T-helper 9 cell (primary cell): ENCODE measurements around the gene DYRK1A.

Source experiments
- DNase-seq: peaks from one replicate; pipeline ENCODE4 v3.0.0-alpha.2; 2020

The DYRK1A gene

DNA sequence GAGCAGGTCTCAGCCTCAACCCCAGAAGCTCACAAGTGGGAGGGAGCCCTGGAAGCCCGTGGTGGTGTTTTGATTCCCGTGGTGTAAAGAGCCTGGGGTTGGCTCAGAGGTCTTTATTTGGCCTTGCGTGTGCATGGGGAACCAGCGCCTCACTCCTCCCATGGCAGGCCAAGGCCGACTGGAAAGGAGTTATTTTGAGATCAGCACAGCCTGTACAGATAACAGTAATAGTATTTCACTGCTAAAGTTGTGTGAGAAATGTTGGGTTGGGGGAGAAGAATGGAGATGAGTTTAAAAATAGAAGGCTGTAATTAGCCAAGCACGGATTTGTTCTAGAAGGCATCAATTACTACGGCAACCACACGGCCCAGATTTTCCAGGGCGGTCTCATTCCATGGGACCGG is 186.5 kb downstream of the DYRK1A start:
- no peak for DNase-seq

DNA sequence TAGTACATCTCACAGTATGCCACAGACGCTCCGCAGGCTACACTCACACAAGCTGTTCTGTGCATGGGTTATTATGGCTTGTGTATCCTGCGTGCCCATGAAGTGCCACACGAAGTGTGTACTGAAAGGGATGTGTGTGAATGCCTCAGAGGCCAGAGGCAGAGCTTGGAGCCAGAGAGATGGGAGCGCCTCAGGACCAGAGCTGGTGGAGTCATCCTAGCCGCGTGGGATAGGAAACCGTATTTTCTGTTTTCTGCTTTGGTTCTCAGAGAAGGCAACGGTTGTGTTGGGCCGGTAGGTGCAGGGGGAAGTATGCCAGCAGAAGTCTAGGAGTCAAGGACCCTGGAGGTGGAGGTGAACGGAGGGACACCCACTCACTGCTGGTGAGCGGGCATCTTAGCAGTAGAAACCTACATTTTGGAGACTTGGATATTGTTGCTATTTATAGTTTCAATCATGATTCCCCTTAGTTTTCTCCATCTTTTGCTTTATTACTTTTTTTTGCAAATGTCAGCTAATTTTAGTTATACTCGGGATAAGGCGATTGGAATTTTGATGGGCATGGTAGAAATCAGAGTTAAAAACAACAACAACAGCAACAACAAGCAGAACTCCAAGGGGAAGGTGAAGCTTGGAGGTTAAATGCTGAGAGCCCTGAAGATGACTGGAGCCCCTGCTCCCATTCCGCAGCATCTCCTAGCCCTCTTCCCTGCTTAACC is 188.2 kb downstream of the DYRK1A start:
- DNase-seq = no peak

DNA sequence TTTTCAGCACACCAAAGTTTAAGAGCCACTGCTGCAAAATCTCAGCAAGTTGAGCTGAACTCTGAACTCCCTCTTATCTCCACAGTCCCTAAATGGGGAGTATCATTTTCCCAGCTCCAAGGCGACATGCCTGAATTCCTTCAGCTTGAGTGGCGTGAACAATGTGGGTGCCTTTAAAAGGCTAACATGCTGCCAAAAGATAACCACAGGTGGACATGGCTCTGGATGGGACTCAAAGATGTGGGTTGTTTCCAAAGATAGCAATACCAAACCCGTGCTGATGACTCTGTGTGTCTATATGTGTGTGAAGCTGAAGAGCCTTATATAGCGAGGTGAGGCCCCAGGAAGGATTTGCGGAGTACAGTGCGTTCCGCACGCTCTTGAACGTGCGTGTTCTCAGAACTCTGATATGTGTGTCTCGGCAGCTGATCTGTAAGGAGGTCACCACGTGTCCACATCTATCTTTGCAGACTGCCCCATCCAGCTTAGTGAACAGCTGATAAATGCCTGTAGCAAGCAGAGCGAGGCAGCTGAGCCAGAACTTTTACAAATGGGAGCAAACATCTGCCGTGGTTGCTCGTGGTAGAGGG is 189.2 kb downstream of the DYRK1A start:
- DNase-seq = no peak

DNA sequence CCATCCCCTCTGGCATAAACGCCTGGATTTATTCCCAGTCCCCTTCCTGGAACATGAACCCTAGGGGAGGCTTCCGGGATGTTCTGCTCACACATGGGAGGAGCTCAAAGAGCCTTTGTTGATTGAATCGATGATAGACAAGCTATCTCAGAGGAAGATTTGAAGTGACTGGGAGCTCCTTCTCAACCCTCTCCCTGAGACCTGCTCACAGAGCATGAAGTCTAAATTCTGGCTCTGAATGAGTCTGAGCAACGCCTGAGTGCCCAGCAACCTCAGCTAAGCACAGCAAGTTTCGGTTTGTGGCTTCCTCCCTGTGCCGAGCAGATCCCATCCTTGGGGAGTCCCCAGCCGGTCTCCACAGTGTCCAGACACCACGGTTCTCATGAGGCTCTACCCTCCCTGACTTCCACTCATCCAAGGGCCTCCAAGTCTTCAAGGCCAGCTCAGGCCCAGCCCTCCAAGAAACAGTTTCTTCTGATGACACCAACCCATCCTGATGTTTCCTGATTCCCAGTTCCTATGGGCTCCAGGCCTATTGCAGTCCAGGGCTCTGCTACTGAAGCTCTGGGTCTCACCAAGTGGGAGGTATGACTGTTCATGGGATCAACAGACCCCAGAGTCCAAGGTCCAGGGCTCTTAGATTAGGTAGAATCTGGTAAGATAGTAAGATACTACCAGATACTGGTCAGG is 190.8 kb downstream of the DYRK1A start:
- no peak for DNase-seq

DNA sequence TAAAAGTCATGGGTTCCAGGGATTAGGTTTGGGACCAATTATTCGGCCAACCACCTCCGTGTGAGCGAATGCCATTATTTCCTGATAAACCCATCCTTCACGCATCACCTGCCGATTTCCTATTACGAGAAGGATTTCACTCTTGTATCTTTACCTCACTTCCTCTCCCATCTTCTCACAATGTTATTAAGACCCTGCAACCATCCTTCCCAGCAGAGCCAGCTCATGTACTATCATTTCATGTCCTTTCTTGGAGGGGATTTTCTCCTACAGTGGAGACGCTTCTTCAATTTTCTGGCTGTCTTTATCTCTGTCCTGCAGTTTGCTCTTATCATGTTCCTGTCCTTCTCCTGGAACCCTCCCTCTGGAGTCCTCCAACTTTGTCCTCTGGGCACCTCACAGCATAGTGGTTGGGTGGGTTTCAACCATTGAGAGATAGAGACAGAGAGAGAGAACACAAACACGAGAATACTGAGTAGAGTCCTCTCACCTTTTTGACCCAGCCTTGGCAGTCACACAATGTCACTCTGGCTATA is 192.2 kb downstream of the DYRK1A start:
- DNase-seq = no peak

DNA sequence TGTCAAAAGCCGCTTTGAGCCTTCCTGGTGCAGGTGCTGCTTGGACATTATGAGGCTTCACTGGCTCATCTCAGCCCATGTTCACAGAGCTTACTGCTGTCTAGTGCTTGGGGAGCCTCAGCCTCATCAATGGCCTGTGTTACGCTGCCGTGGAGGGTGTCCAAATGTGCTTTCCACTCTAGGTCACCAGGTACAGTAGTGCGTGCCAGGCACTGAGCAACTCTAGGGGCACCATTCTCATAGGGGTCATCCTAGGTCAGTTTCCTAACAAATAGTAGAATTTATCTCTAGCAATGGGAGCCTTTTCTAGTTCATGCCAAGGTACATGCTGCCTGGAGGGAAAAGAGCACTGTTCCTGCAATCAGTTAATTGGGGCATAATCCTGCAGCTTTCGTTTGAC is 193.8 kb downstream of the DYRK1A start:
- DNase-seq = no peak

DNA sequence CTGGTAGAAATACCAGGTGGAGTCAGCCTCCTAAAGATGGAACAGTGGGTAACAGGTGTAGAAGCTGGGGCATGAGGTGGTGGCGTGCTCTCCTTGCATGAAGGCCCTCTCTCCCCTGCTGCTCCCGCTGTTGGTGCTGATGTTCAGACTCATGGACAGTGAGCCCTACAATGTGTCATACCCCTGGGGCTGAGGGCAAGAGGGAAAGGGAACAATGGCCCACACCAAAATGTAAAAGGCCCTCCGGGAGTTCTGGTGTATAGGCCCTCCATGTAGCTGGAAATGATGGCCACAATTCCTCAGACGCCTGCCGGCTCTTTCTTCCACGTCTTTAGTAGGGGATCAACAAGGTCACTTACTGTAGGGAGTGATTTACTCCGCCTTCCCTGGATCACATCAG is 194.9 kb downstream of the DYRK1A start:
- DNase-seq = no peak

DNA sequence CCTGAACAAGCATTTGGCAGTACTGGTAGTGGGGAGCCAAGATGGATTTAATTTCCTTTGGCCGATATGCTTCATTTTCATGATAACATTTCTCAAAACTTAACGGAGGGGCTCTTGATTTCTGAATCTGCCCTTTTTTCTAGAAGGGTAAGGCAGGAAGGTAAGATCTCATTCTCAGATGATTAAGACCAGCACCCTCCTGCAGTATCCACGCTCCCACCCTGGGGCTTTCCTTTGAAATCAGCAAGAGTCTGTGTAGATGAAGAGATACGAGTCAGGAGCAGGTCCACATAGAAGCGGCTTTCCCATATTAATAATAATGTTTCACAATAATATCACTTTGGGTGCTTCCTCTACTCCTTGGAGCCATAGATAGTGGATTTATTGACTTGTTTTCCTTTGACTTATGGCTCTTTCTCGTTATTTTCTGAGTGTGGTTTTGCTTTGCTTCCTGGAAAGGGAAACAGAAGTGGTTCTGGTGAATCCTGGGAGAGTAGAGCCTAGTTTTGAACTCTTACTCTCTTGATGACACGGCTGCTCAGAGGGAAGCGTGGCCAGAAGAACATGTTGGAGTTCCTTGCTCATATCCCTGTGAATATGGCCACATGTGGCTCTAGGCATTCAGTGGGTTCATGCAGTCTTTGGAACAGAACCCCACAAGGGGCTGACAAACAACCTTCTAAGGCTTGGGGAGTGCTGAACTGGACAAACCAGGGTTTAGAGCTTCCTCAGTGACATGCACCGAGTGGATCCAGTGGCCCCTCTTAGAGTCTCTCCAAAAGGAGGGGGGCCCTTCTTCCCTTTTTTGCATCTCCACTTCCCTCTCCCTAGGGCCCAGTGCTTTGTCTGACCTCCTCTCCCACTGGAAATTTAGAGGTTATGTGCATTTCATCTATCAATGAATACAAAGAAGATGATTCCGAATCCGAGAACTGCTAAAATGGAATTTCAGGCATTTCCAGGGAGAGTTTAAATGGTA is 195.7 kb downstream of the DYRK1A start:
- no peak for DNase-seq

DNA sequence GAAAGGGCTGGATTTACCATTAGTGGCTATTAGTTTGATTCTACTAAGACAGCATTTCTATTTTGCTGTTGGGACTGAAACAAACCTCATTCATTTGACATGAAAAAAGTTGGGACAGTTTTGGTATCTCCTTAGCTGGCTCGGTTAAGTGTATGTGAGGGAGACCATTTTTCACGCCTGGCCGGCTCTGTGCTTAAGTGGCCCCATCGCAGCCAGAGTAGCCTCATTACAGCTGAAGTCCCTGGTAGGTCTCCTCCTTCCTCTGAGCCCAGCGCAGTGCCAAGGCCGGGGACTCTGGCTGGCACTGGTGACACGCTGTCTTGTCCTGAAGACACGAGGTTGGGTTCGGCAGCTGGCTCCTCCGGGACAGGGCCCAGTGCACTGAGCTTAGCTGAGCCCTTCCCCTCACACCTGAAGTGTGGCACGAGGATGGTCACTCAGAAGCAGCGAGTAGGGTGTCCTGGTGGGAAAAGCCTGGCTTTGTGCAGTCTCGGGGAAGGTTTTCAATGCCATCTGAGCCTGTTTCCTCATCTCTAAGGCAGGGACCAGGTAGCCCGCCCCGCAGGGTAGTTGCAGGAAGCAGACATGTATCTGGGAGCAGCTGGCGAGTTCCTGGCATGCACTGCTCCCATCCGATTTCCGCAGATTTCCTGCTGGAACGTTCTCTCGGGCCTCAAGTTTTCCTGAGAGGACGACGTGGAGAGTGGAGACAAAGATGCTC is 196.5 kb downstream of the DYRK1A start:
- DNase-seq = peak; percentile 9

DNA sequence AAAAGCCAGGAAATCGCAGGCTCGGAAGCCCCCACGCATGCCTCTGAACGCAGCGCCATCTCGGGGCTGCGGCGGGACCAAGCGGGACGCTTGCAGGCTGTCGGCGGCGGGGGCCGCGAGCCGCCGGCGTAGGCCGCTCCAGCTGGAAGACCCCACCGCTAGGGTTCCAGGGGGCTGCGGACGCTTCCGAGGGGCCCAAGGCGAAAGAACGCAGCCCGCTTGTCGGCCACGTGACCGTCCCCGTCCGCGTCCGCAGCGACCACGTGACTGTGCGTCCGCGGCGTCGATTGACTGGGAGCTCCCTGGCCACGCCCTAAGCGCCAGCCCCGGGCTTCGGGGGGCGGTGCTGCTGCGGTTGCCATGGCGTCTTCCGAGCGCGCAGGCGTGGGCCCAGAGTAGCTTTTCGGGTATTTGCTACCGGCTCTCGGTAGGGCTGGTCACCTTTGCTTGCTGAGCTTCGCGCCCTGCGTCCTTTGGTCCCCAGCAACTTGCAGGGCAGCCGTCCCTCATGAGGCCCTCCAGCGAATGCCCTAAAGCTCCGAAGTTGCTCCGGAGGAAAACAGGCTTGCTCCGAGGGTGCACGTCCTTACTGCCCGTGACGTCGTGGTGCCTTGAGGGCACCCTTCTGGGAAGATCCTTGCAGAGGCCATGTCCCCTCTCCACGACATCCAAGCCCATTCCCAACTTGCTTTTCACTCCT is 197.2 kb downstream of the DYRK1A start:
- peak; percentile 90 for DNase-seq

DNA sequence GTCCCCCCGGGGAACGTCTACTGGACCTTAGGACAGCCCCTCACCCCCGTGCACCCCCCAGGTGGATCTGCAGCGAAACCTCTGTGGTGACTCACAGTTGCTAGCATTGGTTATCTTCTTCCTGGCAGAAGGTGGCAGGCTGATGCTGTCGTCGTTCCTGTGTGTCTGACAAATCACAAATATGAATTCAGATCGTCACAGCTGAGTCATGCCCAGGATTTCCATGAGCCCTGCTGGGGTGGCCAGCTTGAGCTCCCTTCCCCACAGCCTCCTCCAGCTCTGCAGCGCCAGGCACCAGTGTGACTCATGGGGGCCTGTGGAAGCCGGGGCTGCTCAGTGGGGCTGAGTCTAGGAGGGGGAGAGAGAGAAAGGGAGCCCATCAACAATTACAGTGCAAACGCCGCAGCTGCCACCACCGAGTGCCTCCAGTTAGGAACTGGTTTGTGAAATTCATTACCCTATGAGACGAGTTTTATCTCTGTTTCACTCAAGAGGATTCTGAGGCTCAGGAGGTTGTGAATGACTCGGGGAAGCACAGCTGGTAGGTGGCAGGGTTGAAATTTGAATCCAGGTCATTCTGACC is 197.9 kb downstream of the DYRK1A start:
- DNase-seq = peak; percentile 78

DNA sequence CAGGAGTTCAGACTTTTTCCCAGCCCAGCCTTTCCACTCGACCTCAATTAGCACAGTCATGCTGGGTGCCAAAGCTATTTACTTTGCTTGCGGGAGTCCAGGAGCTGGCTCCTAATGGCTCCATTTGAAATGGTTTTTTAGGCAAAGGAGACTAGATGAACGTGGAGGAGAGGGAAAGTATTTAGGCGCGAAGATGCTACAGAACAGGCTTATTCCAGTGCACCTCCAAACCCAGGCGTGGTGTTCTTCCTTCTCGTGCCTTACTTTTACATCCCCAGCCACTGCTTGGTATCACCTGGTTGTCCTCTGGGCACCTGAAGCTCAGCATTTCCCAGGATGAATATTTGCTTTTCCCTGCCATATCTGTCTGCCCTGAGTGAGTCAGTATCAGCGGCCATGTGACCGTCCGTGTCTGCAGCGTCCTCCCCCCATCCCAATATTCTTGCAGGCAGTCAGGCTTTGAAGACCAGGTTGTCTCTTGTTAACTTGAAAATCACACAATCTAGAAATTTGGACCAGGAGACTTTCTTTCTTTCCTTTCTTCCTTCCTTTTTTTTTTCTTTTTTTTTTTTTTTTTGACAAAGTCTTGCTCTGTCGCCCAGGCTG is 198.5 kb downstream of the DYRK1A start:
- DNase-seq = no peak

DNA sequence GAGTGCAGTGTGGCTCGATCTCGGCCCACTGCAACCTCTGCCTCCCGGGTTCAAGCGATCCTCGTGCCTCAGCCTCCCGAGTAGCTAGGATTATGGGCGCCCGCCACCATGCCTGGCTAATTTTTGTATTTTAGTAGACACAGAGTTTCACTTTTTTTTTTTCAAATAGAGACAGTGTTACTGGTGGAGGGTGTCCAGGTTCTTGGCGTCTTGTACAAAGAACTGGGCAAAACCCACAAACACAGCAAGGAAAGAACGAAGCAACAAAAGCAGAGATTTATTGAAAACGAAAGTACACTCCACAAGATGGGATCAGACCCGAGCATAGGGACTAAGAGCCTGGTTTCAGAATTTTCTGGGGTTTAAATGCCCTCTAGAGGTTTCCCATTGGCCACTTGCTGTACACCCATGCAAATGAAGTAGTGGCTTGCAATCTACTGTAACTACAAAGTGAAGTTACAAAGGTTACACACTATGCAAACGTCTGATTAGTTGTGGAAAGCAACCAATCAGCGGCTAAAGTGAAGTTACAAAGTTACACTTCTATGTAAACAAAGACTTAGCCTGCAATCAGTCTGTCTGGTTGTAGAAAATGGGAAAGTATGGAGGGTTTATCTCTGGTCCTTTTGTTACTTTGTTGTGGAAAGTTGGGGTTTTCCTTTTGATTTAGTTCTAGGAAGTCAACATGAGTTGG is 199.1 kb downstream of the DYRK1A start:
- DNase-seq = no peak

DNA sequence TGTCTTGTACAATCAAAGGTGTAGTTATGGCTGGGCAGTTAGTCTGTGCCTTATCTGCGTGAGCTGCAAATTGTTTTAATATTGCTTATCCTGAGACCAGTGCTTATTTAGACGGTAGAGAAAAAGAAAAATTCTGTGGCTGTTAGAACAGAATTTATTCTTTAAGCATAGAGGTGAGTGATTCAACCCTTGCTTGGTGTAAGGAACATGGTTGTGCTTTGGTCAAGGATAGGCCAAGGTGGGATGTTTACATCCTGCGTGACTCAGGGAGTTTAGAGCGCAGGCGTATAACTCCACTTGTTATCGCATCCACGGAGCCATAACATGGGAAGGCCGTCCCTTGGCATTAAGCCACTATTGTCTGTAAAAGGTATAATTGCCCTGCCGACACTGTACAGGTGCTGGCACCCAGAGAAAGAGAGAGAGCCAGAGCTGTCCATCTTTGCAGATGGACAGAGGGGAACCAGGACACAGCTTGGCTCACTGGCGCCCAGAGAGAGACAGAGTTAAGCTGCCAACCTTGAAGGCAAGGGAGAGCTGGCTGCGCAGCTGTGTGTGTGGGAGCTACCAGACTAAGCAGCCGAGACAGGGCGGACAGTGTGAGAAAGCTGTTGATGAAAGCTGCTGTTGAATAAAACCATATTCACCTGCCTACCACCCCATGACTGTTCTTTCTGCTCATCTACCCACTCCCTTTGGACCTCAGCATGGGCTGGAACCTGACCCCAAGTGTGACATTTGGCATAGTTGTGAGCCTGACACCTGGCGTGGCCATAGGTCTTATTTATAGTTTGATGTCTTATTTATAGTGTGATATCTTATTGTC is 200.4 kb downstream of the DYRK1A start:
- no peak for DNase-seq

DNA sequence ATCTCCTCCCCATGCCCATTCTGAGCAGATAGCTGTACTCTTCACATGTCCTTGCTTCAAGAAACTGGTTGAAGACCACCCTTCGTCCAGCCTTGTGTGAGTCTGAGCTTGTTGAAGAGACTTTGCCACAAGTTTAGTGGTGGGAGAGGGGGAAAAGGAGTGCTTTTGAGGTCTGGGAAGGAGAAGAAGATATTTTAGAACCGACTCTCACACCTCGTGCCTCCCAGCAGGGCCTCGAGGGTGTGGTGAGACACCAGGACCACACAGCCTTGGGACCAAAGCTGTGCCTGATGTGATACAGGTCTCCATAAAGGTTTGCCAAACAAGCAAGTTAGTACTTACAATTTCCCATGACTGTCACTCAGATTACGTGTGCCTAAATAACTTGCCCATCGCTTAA is 201.8 kb downstream of the DYRK1A start:
- DNase-seq = no peak

DNA sequence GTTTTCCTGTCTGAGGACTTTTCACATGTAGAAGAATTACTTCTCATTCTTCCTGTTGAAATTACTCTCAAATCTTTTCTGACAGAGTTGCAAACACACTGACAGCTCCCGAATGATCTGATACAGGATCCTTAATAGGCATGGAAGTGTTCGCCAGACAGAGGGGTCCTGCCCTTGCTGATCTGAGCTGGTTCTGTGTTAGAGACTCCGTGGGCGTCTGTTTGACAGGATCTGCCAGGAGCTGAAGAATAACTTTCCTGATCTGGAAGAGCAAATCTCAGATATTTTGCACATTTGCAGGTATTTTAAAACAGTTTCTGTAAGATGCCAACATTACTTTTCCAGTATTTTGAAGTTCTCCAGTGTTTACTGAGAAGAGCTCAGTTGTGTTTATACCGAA is 202.3 kb downstream of the DYRK1A start:
- no peak for DNase-seq

DNA sequence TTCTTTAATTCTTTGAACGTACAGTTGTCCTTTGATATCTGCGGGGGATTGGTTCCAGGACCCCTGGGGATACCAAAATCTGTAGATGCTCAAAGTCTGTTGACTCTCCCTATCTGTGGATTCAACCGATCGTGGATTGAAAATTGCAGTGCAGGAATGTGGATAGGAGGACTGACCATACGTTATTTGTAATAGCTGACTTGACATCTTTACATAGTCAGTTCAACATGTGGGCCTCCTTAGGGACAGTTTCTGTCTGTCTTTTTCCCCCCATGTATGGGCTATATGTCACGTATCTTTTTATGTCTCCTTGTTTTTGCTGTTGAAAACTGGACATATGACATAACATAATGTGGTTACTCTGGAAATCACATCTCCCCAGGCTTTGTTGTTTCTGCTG is 204.9 kb downstream of the DYRK1A start:
- DNase-seq = no peak

DNA sequence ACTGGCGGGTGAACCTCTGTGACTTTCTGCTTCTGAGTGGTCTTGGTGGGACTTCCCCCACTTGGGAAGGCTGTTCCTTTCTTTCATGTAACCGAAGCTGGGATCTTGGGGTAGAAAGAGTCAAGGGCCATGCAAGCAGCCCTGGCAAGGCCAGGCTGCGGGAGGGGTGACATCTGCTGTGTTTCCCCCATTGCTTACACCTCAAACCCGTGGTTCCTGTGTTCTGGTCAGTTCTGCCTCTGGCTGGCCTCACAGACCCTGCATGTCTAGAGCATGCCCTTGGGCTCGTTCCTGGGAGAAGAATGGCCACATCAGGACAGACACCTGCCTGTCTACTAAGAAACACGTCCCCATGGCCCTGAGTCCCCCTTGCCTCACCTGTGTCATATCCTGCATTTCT is 207.7 kb downstream of the DYRK1A start:
- no peak for DNase-seq

DNA sequence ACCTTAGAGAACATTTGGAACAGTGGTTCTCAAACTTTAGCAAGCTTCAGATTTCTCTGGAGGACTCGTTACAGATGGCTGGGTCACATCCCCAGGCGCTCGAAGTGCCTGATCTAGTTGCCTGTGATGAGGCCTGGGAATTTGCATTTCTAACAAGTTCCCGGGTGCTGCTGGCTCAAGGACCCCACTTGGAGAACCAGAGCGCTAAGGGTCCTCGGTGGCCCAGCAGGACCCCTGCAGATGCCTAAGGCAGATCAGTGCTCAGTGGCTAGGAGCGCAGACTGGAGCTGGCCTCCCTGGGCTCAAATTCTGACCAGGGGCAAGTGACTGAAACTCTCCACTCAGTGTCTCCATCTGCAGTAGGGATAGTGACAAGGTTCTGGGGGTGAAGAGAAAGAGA is 208.2 kb downstream of the DYRK1A start:
- DNase-seq = no peak
